ENCODE measurements around the gene UNC5C. TPM values are rescaled to one million over a fixed set of nuclear protein-coding genes. Genes with fewer than 3 reads are reported as not detected.

The UNC5C gene
- total and polyA plus RNA-seq, 2 of the 4 experiments (the other 2 are of a cell fraction): under 0.01 TPM

DNA sequence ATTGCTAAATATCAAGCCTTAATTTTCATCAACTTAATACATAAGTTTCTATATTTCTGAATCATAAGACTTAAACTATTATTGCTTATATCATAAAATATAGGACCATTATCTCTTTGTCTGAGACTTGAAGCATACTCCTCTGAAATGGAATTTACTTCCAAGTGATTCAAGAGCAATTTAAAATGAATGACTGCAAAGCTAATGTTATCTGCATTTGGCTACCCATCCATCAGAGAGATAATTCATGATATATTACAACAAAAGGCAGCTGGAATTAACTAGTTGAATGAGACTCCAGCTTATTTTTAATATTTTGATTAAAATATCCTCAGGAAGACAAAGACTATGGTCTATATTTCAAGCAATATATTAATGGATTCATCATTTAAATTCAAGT, 208.6 kb downstream of the UNC5C start:
- H3K14ac ChIP-seq (replicated peaks; ENCODE audit: low read depth, low read length): no peak overlapping the region
- no peaks in the 10 kb centered on the region for H3K4me1 ChIP-seq (ENCODE audit: control insufficient read depth, insufficient read depth, low read length)
- no peak overlapping the region for H3K9ac ChIP-seq (ENCODE audit: low read depth, low read length)
- no peaks in the 10 kb centered on the region for H3K27me3 ChIP-seq (ENCODE audit: control insufficient read depth, insufficient read depth, low read length)
- H2BK20ac ChIP-seq (ENCODE audit: low read depth, low read length): no peak overlapping the region
- H4K20me1 ChIP-seq (ENCODE audit: insufficient read depth, low read length): no peaks in the 10 kb centered on the region
- H4K5ac ChIP-seq (ENCODE audit: low read depth, low read length): no peak overlapping the region
- H2BK15ac ChIP-seq (ENCODE audit: low read depth, low read length): no peak overlapping the region
- H2AK5ac ChIP-seq (ENCODE audit: low read depth, low read length): no peak overlapping the region
- H3K9me3 ChIP-seq (ENCODE audit: control insufficient read depth, insufficient read depth, low read length): no peaks in the 10 kb centered on the region
- DNase-seq (no peak), ATAC-seq (ENCODE audit: low read depth) (no peak)
- no peak overlapping the region for H4K91ac ChIP-seq (ENCODE audit: insufficient read depth, low read depth, low read length)
- ChIA-PET POLR2A (ENCODE audit: unreplicated experiment) (interaction anchor here (0.6 kb wide), 2 partner anchors 15 to 408 kb away, joined by 3 to 4 read pairs; no protein-coding TSS in a partner anchor), CTCF (no interaction called here)
- H3K23ac ChIP-seq (ENCODE audit: low read depth, low read length): no peak overlapping the region
- no peaks in the 10 kb centered on the region for H3K79me1 ChIP-seq (ENCODE audit: low read depth in 1 of 2, low read length in 2 of 2)
- no peak overlapping the region for H2BK5ac ChIP-seq (ENCODE audit: low read depth, low read length, poor library complexity, severe bottlenecking)
- TF ChIP-seq, protein P1, sequence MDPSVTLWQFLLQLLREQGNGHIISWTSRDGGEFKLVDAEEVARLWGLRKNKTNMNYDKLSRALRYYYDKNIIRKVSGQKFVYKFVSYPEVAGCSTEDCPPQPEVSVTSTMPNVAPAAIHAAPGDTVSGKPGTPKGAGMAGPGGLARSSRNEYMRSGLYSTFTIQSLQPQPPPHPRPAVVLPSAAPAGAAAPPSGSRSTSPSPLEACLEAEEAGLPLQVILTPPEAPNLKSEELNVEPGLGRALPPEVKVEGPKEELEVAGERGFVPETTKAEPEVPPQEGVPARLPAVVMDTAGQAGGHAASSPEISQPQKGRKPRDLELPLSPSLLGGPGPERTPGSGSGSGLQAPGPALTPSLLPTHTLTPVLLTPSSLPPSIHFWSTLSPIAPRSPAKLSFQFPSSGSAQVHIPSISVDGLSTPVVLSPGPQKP (IDR thresholded peaks at IDR 0.05; ENCODE audit: borderline replicate concordance, low read depth, low read length): no peak
- no peak for TF ChIP-seq NFE2L2 (IDR thresholded peaks at IDR 0.05; ENCODE audit: low read depth, low read length)
- TF ChIP-seq MAFK (IDR thresholded peaks at IDR 0.05; ENCODE audit: low read depth, low read length): no peak
- no peak for TF ChIP-seq MAZ (IDR thresholded peaks at IDR 0.05; ENCODE audit: borderline replicate concordance, low read depth, low read length)
- TF ChIP-seq SMC3 (IDR thresholded peaks at IDR 0.05; ENCODE audit: low read depth, low read length): no peak
- TF ChIP-seq FOS (IDR thresholded peaks at IDR 0.05; ENCODE audit: low read depth, low read length): no peak
- TF ChIP-seq RFX5 (IDR thresholded peaks at IDR 0.05; ENCODE audit: low read depth, low read length): no peak
- TF ChIP-seq RAD21 (IDR thresholded peaks at IDR 0.05; ENCODE audit: low read length): no peak
- TF ChIP-seq, protein P2, sequence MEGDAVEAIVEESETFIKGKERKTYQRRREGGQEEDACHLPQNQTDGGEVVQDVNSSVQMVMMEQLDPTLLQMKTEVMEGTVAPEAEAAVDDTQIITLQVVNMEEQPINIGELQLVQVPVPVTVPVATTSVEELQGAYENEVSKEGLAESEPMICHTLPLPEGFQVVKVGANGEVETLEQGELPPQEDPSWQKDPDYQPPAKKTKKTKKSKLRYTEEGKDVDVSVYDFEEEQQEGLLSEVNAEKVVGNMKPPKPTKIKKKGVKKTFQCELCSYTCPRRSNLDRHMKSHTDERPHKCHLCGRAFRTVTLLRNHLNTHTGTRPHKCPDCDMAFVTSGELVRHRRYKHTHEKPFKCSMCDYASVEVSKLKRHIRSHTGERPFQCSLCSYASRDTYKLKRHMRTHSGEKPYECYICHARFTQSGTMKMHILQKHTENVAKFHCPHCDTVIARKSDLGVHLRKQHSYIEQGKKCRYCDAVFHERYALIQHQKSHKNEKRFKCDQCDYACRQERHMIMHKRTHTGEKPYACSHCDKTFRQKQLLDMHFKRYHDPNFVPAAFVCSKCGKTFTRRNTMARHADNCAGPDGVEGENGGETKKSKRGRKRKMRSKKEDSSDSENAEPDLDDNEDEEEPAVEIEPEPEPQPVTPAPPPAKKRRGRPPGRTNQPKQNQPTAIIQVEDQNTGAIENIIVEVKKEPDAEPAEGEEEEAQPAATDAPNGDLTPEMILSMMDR (conservative IDR thresholded peaks at IDR 0.05; ENCODE audit: low read depth, low read length): no peak
- no peak for TF ChIP-seq CHD1 (IDR thresholded peaks at IDR 0.05; ENCODE audit: low read depth, low read length)
- no peak for TF ChIP-seq MXI1 (IDR thresholded peaks at IDR 0.05; ENCODE audit: borderline replicate concordance, low read depth, low read length)
- TF ChIP-seq CEBPB (IDR thresholded peaks at IDR 0.05; ENCODE audit: low read depth, low read length): no peak
- TF ChIP-seq BHLHE40 (IDR thresholded peaks at IDR 0.05; ENCODE audit: low read depth, low read length): no peak
- TF ChIP-seq, protein P3, sequence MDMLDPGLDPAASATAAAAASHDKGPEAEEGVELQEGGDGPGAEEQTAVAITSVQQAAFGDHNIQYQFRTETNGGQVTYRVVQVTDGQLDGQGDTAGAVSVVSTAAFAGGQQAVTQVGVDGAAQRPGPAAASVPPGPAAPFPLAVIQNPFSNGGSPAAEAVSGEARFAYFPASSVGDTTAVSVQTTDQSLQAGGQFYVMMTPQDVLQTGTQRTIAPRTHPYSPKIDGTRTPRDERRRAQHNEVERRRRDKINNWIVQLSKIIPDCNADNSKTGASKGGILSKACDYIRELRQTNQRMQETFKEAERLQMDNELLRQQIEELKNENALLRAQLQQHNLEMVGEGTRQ (IDR thresholded peaks at IDR 0.05; ENCODE audit: low read depth, low read length): no peak
- TF ChIP-seq RCOR1 (IDR thresholded peaks at IDR 0.05; ENCODE audit: insufficient replicate concordance, low read length): no peak
- TF ChIP-seq POLR2A (IDR thresholded peaks at IDR 0.05; ENCODE audit: low read depth, low read length): no peak
- in situ Hi-C loops (cut with MboI; ENCODE audit: low sequenced_read_pairs): no loop called here
- no peak overlapping the region for H3K18ac ChIP-seq (ENCODE audit: low read depth, low read length)
- H4K8ac ChIP-seq (ENCODE audit: low read depth in 2 of 2, low read length in 2 of 2): no peak overlapping the region
- no peak overlapping the region for H3K27ac ChIP-seq (ENCODE audit: insufficient read depth, low read length)
- H3K36me3 ChIP-seq (ENCODE audit: control insufficient read depth, insufficient read depth, low read length): no peaks in the 10 kb centered on the region
- BruUV-seq (replicated peaks): no TSS peak
- H2AK9ac ChIP-seq (replicated peaks; ENCODE audit: low read depth, low read length, poor library complexity): no peak overlapping the region
- H3K4me2 ChIP-seq (ENCODE audit: low read depth, low read length): no peak overlapping the region
- H3K56ac ChIP-seq (ENCODE audit: extremely low read depth, insufficient read depth, low read length): no peak overlapping the region
- H2BK120ac ChIP-seq (ENCODE audit: low read depth, low read length): no peak overlapping the region
- H3K9me1 ChIP-seq (ENCODE audit: insufficient read depth, low read length): no peaks in the 10 kb centered on the region
- intact Hi-C loops (cut with micrococcal nuclease): no loop called here
- H3K4me3 ChIP-seq (ENCODE audit: insufficient read depth, low read depth, low read length): no peak overlapping the region
- dilution Hi-C loops (cut with HindIII; ENCODE audit: low sequenced_read_pairs, unreplicated experiment): no loop called here
- no peak overlapping the region for H2AFZ ChIP-seq (replicated peaks; ENCODE audit: low read length, poor library complexity)
- no peak overlapping the region for H3K4ac ChIP-seq (ENCODE audit: low read depth, low read length)
